PC-9 (cell line): ENCODE data around the gene GLRA3.

Experiments
- CTCF ChIP-seq: fragments of 200-600 bp; sonication (generic); conservative IDR thresholded peaks from 2 replicates; pipeline ENCODE4 v1.6.1; 2017; ENCODE audit warnings: mixed run types, antibody characterized with exemption, mild to moderate bottlenecking, moderate library complexity
- EZH2 ChIP-seq: fragments of 200-600 bp; sonication (generic); IDR thresholded peaks from 2 replicates; pipeline ENCODE4 v1.8.0; 2017; ENCODE audit warnings: antibody characterized with exemption, low read depth

GRCh38 chr4:174853629-174854028, 24.6 kb upstream of the GLRA3 start:
- TF ChIP-seq CTCF (no peak), EZH2 (no peak)
